ENCODE results near the gene IARS2.
"Not testable (repeated sequence)": the region's sequence is repeated elsewhere in the genome, so short reads cannot be mapped to it uniquely, and the experiment has no call there.

Gene IARS2

GRCh38 chr1:220094016-220094911 is at the start of gene IARS2:
IARS2 (plus strand) TSS chr1:220094132; CDS start chr1:220094217, 85 bp downstream.
- DNase-seq, result peak; percentile 86 to 93 (median 90)

GRCh38 chr1:220044678-220045355 is 49.1 kb upstream of the IARS2 start:
- no peak for DNase-seq

GRCh38 chr1:220045356-220046051 is 48.4 kb upstream of the IARS2 start:
- DNase-seq, result peak in 1 of 6 experiments; percentile 33

- peak; percentile 83 to 95 (median 92) for DNase-seq
Observed at GRCh38 chr1:220046052-220046930, 47.6 kb upstream of the IARS2 start, which contains the start of gene EPRS1. EPRS1 (minus strand) TSS chr1:220046505; CDS start chr1:220046388, 117 bp downstream.

GRCh38 chr1:220056374-220056773 is 37.6 kb upstream of the IARS2 start:
- no peak for DNase-seq

GRCh38 chr1:220060876-220061275 is 33.1 kb upstream of the IARS2 start:
- DNase-seq, result no peak

GRCh38 chr1:220062629-220063028 is 31.3 kb upstream of the IARS2 start:
- DNase-seq, result no peak

- no peak for DNase-seq
Observed at GRCh38 chr1:220067269-220068204, 26.4 kb upstream of the IARS2 start.

- DNase-seq, result no peak
Observed at GRCh38 chr1:220076861-220077762, 16.8 kb upstream of the IARS2 start.

- DNase-seq, result no peak
Observed at GRCh38 chr1:220077887-220078286, 16.0 kb upstream of the IARS2 start.

- DNase-seq, result no peak
Observed at GRCh38 chr1:220084460-220084859, 9.5 kb upstream of the IARS2 start.

- not testable (repeated sequence) for DNase-seq
Observed at GRCh38 chr1:220086261-220086686, 7.7 kb upstream of the IARS2 start.

GRCh38 chr1:220089650-220090556 is 4.0 kb upstream of the IARS2 start, which contains the start of gene BPNT1:
BPNT1 (minus strand) TSS chr1:220089788; CDS start chr1:220079846, 9,942 bp downstream.
- DNase-seq, result peak; percentile 93 to 98 (median 96)

GRCh38 chr1:220092694-220093093 is 1.2 kb upstream of the IARS2 start:
- no peak for DNase-seq

- no peak for DNase-seq
Observed at GRCh38 chr1:220093361-220094015, 444 bp upstream of the IARS2 start.

GRCh38 chr1:220099826-220100225 is 5.9 kb downstream of the IARS2 start:
- DNase-seq, result no peak

- DNase-seq, result not testable (repeated sequence)
Observed at GRCh38 chr1:220110473-220110872, 16.5 kb downstream of the IARS2 start.

GRCh38 chr1:220112600-220112999 is 18.7 kb downstream of the IARS2 start:
- DNase-seq, result not testable (repeated sequence)
